Fibroblast of the aortic adventitia (primary cell): ENCODE results near the gene RIPK4. TPM values are rescaled to one million over a fixed set of nuclear protein-coding genes. Genes with fewer than 3 reads are reported as not detected.

Experiments used
- DNase-seq: peaks from one replicate; pipeline ENCODE4 v3.0.0-alpha.2; 2010; ENCODE audit warnings: low read depth
- H3K4me3 ChIP-seq: 2 replicates; pipeline ENCODE4 v1.5.1; 2011; ENCODE audit warnings: low read depth, mild to moderate bottlenecking, control low read depth, low read length, moderate library complexity
- CTCF ChIP-seq: IDR thresholded peaks from 2 replicates; pipeline ENCODE4 v1.5.1; 2011; ENCODE audit warnings: mild to moderate bottlenecking, low read length, control low read depth, inconsistent platforms; ENCODE audit not compliant: insufficient read depth
- total RNA-seq: library from RNA; depleted of rRNA; stranded (reverse); fragments of >200 nt; gene quantifications from 2 replicates; pipeline ENCODE4 v1.2.3, GENCODE V29; 2012; ENCODE audit warnings: low replicate concordance

RIPK4 gene
- total RNA-seq, 1 donor: 0.45 TPM

DNA sequence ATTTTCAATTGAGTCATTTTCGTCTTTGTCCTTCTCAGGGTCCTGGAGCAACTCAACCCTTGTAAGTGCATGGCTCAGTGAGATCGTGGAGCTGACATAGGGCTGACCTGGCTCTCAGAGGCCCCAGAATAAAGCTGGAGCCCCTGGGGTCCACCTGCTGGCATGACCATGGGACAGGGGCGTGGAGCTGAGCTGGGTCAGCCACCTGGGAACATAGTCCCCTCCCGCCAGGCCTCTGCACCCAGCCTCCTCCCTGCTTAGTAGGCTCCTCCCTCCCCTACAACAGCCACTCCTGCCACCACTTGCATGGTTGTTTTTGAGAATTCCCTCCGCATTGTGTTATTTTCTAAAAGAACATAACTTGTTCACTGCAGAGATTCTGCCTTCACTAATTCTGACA is 3.1 kb upstream of the RIPK4 start:
- TF ChIP-seq CTCF: no peak
- H3K4me3 ChIP-seq: no peak overlapping the region
- DNase-seq: no peak

DNA sequence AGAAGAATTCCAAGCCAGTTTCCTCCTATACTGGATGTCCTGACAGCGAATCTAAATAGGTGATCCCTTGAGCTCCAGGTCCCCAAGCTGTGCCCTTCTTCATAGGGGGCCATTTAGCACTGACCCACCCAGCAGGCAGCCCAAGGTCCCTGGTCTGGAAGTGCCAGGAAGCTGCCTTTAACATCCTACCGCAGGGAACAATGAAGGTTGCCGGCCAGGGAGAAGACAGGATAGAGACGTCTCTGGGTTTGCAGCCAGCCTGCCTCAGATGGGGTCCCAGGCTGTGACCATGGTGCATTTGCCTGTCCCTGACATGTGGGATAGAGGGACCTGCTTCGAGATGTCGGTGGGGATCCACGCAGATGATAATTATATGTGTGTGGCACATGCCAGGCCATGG is 2.7 kb upstream of the RIPK4 start:
- TF ChIP-seq CTCF: no peak
- H3K4me3 ChIP-seq: no peak overlapping the region
- no peak for DNase-seq

- TF ChIP-seq CTCF: no peak
- no peak overlapping the region for H3K4me3 ChIP-seq
- no peak for DNase-seq
Observed at GRCh38 chr21:41769111-41769510, 2.3 kb upstream of the RIPK4 start.

DNA sequence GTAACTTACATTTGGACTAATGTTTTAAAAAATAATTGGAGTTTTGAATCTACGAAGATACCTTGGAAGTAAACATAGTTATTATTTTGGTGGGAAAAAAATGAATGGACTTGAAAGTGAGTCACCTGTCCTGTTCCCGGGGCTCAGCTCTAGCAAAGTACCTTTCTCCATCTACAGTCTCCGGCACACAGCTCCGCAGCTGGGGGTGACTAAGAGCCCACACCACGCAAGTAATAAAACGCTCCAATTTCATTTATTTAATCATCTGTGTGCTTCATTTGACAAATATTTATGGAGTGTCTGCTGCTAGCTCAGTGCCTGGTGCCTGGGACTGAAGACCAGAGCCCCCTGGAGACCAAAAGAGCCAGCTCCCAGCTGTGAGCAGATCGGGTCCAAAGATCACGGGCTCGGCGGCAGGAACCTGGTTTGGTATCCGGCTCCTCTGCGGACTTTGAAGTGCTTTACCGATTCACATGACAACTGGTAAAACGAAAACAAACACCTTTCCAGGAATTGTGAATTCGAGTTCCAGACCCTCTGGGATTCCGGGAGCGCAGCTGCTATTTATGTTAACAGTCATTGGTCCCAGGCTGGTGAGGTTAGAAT is 1.7 kb upstream of the RIPK4 start:
- H3K4me3 ChIP-seq: peak overlapping the region; percentile 41
- peak; percentile 49 for DNase-seq
- peak; percentile 38 for TF ChIP-seq CTCF

GRCh38 chr21:41767606-41768436 is 969 bp upstream of the RIPK4 start:
- no peak for TF ChIP-seq CTCF
- peak overlapping the region; percentile 19 for H3K4me3 ChIP-seq
- DNase-seq: peak; percentile 8

GRCh38 chr21:41765973-41766882 is 624 bp downstream of the RIPK4 start:
- H3K4me3 ChIP-seq: peak overlapping the region; percentile 48
- no peak for TF ChIP-seq CTCF
- DNase-seq: no peak
